Brain microvascular endothelial cell (primary cell): ENCODE measurements around the gene CDC14A.

Experiments used
- DNase-seq: peaks from one replicate; pipeline ENCODE4 v3.0.0-alpha.2; 2020
- H3K27ac ChIP-seq: fragments of 250-450 bp; sonication (Bioruptor Pico); 2 replicates; pipeline ENCODE4 v1.5.1; 2020; ENCODE audit warnings: mild to moderate bottlenecking, moderate library complexity
- H3K27me3 ChIP-seq: fragments of 250-450 bp; sonication (Bioruptor Pico); replicated peaks from 2 replicates; pipeline ENCODE4 v1.5.1; 2020; ENCODE audit warnings: mild to moderate bottlenecking
- H3K36me3 ChIP-seq: fragments of 250-450 bp; sonication (Bioruptor Pico); replicated peaks from 2 replicates; pipeline ENCODE4 v1.5.1; 2020; ENCODE audit warnings: mild to moderate bottlenecking
- H3K4me3 ChIP-seq: 2 replicates; pipeline ENCODE4 v1.5.1; 2011; ENCODE audit warnings: low read depth, mild to moderate bottlenecking, control low read depth, low read length, moderate library complexity
- CTCF ChIP-seq: IDR thresholded peaks from 2 replicates; pipeline ENCODE4 v1.5.1; 2011; ENCODE audit warnings: low read depth, mild to moderate bottlenecking, moderate library complexity, low read length, control low read depth, inconsistent platforms; ENCODE audit errors: missing control alignments
- in situ Hi-C: cut with HindIII; loops from 2 replicates; pipeline ENCODE4 v1.10.0; 2017; ENCODE audit warnings: low sequenced_read_pairs, low pct_ligation_motif_present

The CDC14A gene

DNA sequence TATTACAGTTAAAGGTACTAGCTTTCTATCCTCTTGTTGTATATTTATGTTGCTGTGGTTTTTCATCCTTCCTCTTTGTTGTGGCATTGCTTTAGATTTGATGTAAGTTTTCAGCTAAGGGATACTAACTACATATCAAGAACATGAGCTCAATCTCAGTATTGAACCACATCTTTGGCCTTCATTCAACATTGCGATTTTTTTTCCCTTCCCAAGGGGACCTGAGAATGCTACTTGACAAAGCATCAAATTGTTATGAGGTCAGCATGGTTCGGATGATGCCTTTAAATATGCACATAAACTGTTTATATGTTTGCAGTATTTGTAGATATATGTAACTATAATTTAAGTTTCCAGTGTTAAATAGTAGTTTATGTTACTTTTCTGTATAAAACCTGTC lies 153.9 kb downstream of the CDC14A start:
- in situ Hi-C loops = no loop called here
- TF ChIP-seq CTCF = no peak
- peak; percentile 41 for DNase-seq
- Histone ChIP-seq H3K4me3 (no peak overlapping the region), H3K36me3 (no peaks in the 10 kb centered on the region), H3K27ac (no peak overlapping the region), H3K27me3 (no peaks in the 10 kb centered on the region)

DNA sequence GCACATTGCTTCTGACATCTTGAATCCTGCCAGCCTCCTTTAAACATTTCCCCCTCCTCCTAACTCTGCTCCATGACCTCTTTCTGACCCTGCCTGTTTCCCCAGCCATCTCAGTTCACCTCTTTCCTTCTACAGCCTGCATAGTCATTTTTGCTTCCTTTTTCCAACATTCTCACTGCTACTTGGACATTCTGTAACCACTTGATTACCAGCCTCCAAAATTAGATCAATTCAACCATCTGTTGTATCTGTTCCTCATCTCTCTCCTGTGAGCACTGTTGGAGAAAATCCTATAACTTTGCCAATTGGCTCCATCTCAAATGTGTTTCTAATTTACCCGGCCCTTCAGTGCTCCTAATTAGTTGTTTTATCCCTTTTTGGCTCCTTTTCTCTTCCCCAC lies 158.1 kb downstream of the CDC14A start:
- Histone ChIP-seq H3K36me3 (no peaks in the 10 kb centered on the region), H3K27ac (no peak overlapping the region), H3K4me3 (no peak overlapping the region), H3K27me3 (no peaks in the 10 kb centered on the region)
- TF ChIP-seq CTCF = no peak
- no peak for DNase-seq
- in situ Hi-C loops = no loop called here

- no peaks in the 10 kb centered on the region for H3K36me3 ChIP-seq
- no peak overlapping the region for H3K27ac ChIP-seq
- no peaks in the 10 kb centered on the region for H3K27me3 ChIP-seq
- DNase-seq = no peak
- TF ChIP-seq CTCF = no peak
- no peak overlapping the region for H3K4me3 ChIP-seq
- in situ Hi-C loops = no loop called here
Measured at GRCh38 chr1:100511058-100511457, 158.8 kb downstream of the CDC14A start.

GRCh38 chr1:100511773-100512172 lies 159.5 kb downstream of the CDC14A start:
- in situ Hi-C loops = no loop called here

GRCh38 chr1:100512803-100513352 lies 160.6 kb downstream of the CDC14A start:
- DNase-seq = no peak
- Histone ChIP-seq H3K36me3 (no peaks in the 10 kb centered on the region), H3K27ac (no peak overlapping the region), H3K4me3 (no peak overlapping the region), H3K27me3 (no peaks in the 10 kb centered on the region)
- in situ Hi-C loops = no loop called here
- no peak for TF ChIP-seq CTCF

More at GRCh38 chr1:100511773-100512172, 159.5 kb downstream of the CDC14A start:
- no peak for TF ChIP-seq CTCF
- Histone ChIP-seq H3K27ac (no peak overlapping the region), H3K36me3 (no peaks in the 10 kb centered on the region), H3K4me3 (no peak overlapping the region), H3K27me3 (no peaks in the 10 kb centered on the region)
- no peak for DNase-seq

- no peak for DNase-seq
- no peaks in the 10 kb centered on the region for H3K27me3 ChIP-seq
- H3K27ac ChIP-seq = no peak overlapping the region
- no peak for TF ChIP-seq CTCF
- H3K36me3 ChIP-seq = no peaks in the 10 kb centered on the region
- H3K4me3 ChIP-seq = no peak overlapping the region
- in situ Hi-C loops = no loop called here
Measured at GRCh38 chr1:100516857-100517256, 164.6 kb downstream of the CDC14A start.
